Measurements from ENCODE around the gene FAAH.
"Not testable (repeated sequence)": the region's sequence is repeated elsewhere in the genome, so short reads cannot be mapped to it uniquely, and the experiment has no call there.

FAAH gene

DNA sequence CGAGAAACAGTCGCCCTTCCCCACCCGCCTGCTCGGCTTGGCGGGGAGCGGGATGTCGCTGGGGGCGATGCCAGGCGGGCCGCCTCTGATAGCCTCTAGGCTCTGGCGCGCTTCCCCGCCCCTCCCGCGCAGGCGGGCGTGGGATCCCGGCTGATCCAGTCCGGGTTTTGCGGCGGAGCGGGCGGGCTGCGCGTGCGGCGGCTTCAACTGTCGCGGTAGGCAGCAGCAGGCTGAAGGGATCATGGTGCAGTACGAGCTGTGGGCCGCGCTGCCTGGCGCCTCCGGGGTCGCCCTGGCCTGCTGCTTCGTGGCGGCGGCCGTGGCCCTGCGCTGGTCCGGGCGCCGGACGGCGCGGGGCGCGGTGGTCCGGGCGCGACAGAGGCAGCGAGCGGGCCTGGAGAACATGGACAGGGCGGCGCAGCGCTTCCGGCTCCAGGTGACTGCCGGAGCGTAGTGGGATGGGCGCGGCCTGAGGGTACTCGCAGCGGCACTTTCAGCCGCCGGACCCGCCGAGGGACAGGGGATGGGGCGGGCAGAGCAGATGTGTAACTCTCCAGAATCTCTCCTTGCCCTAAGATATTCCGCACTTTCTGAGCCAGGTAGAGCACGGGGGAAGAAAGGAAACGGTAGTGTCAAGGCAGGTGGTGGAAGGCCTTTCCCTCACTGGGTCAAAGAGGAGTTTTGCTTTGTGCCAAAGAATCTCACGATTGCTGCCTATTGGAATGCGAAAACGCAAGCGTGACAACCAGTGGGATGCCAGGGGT, at the start of gene FAAH:
Gene FAAH, plus strand, starts transcription at position 210 of the 764 bp plus-strand sequence. Its CDS starts 32 bp downstream, at position 242.
- H3K79me2 ChIP-seq (ENCODE audit: low read length): no peaks in the 10 kb centered on the region
- no peak within 1 kb of the TSS for H3K27ac ChIP-seq (ENCODE audit: low read length)
- 0 out of 2 replicates have a peak, but pooled peaks cover 3% of the 10 kb centered on the region for H3K27me3 ChIP-seq (ENCODE audit: low read depth, low read length)
- H3K4me1 ChIP-seq (ENCODE audit: low read length): no peaks in the 10 kb centered on the region
- H3K9me3 ChIP-seq (ENCODE audit: insufficient read depth, low read length): peaks cover 6% of the 10 kb centered on the region; the same call in 1 of the 2 replicates
- no peak within 1 kb of the TSS for H3K9ac ChIP-seq (ENCODE audit: low read length)
- H4K20me1 ChIP-seq (ENCODE audit: insufficient read depth, low read length): no peaks in the 10 kb centered on the region
- no peaks in the 10 kb centered on the region for H3K36me3 ChIP-seq (replicated peaks; ENCODE audit: low read depth, low read length)
- TF ChIP-seq EZH2phosphoT487 (IDR thresholded peaks at IDR 0.05; ENCODE audit: low read depth): no peak
- TF ChIP-seq, protein P1, sequence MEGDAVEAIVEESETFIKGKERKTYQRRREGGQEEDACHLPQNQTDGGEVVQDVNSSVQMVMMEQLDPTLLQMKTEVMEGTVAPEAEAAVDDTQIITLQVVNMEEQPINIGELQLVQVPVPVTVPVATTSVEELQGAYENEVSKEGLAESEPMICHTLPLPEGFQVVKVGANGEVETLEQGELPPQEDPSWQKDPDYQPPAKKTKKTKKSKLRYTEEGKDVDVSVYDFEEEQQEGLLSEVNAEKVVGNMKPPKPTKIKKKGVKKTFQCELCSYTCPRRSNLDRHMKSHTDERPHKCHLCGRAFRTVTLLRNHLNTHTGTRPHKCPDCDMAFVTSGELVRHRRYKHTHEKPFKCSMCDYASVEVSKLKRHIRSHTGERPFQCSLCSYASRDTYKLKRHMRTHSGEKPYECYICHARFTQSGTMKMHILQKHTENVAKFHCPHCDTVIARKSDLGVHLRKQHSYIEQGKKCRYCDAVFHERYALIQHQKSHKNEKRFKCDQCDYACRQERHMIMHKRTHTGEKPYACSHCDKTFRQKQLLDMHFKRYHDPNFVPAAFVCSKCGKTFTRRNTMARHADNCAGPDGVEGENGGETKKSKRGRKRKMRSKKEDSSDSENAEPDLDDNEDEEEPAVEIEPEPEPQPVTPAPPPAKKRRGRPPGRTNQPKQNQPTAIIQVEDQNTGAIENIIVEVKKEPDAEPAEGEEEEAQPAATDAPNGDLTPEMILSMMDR (IDR thresholded peaks at IDR 0.05; ENCODE audit: low read depth, low read length): no peak
- no peak within 1 kb of the TSS for H3K4me3 ChIP-seq (ENCODE audit: low read length)
- no peak within 1 kb of the TSS for H3K4me2 ChIP-seq (ENCODE audit: low read length)
- no peak within 1 kb of the TSS for H2AFZ ChIP-seq (ENCODE audit: low read depth, low read length)

- Histone ChIP-seq H3K9me3 (ENCODE audit: insufficient read depth, low read length) (no peaks in the 10 kb centered on the region), H3K36me3 (replicated peaks; ENCODE audit: low read depth, low read length) (peaks cover 16% of the 10 kb centered on the region), H3K4me3 (ENCODE audit: low read length) (no peak overlapping the region), H2AFZ (ENCODE audit: low read depth, low read length) (no peak overlapping the region), H3K79me2 (ENCODE audit: low read length) (peaks cover 36% of the 10 kb centered on the region), H3K27ac (ENCODE audit: low read length) (no peak overlapping the region), H3K27me3 (ENCODE audit: low read depth, low read length) (no peaks in the 10 kb centered on the region), H3K4me2 (ENCODE audit: low read length) (no peak overlapping the region), H4K20me1 (ENCODE audit: insufficient read depth, low read length) (no peaks in the 10 kb centered on the region), H3K9ac (ENCODE audit: low read length) (no peak overlapping the region), H3K4me1 (ENCODE audit: low read length) (peaks cover 10% of the 10 kb centered on the region; the same call in 1 of the 2 replicates)
- no peak for TF ChIP-seq EZH2phosphoT487 (IDR thresholded peaks at IDR 0.05; ENCODE audit: low read depth)
- TF ChIP-seq, protein P1 (IDR thresholded peaks at IDR 0.05; ENCODE audit: low read depth, low read length): no peak
Observed at GRCh38 chr1:46344481-46344880, 49.6 kb upstream of the FAAH start.

- TF ChIP-seq, protein P1 (IDR thresholded peaks at IDR 0.05; ENCODE audit: low read depth, low read length): no peak
- no peak for TF ChIP-seq EZH2phosphoT487 (IDR thresholded peaks at IDR 0.05; ENCODE audit: low read depth)
- Histone ChIP-seq H3K27ac (ENCODE audit: low read length) (no peak overlapping the region), H3K36me3 (replicated peaks; ENCODE audit: low read depth, low read length) (peaks cover 24% of the 10 kb centered on the region), H3K4me2 (ENCODE audit: low read length) (no peak overlapping the region), H4K20me1 (ENCODE audit: insufficient read depth, low read length) (no peaks in the 10 kb centered on the region), H3K27me3 (ENCODE audit: low read depth, low read length) (no peaks in the 10 kb centered on the region), H3K9me3 (ENCODE audit: insufficient read depth, low read length) (no peaks in the 10 kb centered on the region), H3K4me1 (ENCODE audit: low read length) (peaks cover 8% of the 10 kb centered on the region; the same call in 1 of the 2 replicates), H3K4me3 (ENCODE audit: low read length) (no peak overlapping the region), H3K9ac (ENCODE audit: low read length) (no peak overlapping the region), H2AFZ (ENCODE audit: low read depth, low read length) (no peak overlapping the region), H3K79me2 (ENCODE audit: low read length) (peaks cover 34% of the 10 kb centered on the region)
Observed at GRCh38 chr1:46345281-46345680, 48.8 kb upstream of the FAAH start.

GRCh38 chr1:46352363-46352762, 41.8 kb upstream of the FAAH start:
- Histone ChIP-seq H3K4me2 (ENCODE audit: low read length) (no peak overlapping the region), H3K9me3 (ENCODE audit: insufficient read depth, low read length) (no peaks in the 10 kb centered on the region), H3K27me3 (ENCODE audit: low read depth, low read length) (no peaks in the 10 kb centered on the region), H3K4me1 (ENCODE audit: low read length) (no peaks in the 10 kb centered on the region), H3K27ac (ENCODE audit: low read length) (no peak overlapping the region), H3K79me2 (ENCODE audit: low read length) (no peaks in the 10 kb centered on the region), H3K9ac (ENCODE audit: low read length) (no peak overlapping the region), H4K20me1 (ENCODE audit: insufficient read depth, low read length) (no peaks in the 10 kb centered on the region), H3K4me3 (ENCODE audit: low read length) (no peak overlapping the region), H2AFZ (ENCODE audit: low read depth, low read length) (no peak overlapping the region), H3K36me3 (replicated peaks; ENCODE audit: low read depth, low read length) (peaks cover 31% of the 10 kb centered on the region)
- TF ChIP-seq EZH2phosphoT487 (IDR thresholded peaks at IDR 0.05; ENCODE audit: low read depth): no peak
- TF ChIP-seq, protein P1 (IDR thresholded peaks at IDR 0.05; ENCODE audit: low read depth, low read length): no peak

GRCh38 chr1:46355920-46356319, 38.2 kb upstream of the FAAH start:
- H3K9ac ChIP-seq (ENCODE audit: low read length): not testable (repeated sequence)

More at GRCh38 chr1:46355920-46356319, 38.2 kb upstream of the FAAH start:
- H3K4me1 ChIP-seq (ENCODE audit: low read length); H3K79me2 ChIP-seq (ENCODE audit: low read length); H3K27ac ChIP-seq (ENCODE audit: low read length); H4K20me1 ChIP-seq (ENCODE audit: insufficient read depth, low read length); H3K4me2 ChIP-seq (ENCODE audit: low read length); H3K9me3 ChIP-seq (ENCODE audit: insufficient read depth, low read length); H2AFZ ChIP-seq (ENCODE audit: low read depth, low read length); H3K4me3 ChIP-seq (ENCODE audit: low read length); H3K27me3 ChIP-seq (ENCODE audit: low read depth, low read length): not testable (repeated sequence)
- H3K36me3 ChIP-seq (replicated peaks; ENCODE audit: low read depth, low read length): peaks cover 21% of the 10 kb centered on the region
